Endothelial cell (in vitro differentiated cells): Measurements from ENCODE around the gene KANK2. TPM values are rescaled to one million over a fixed set of nuclear protein-coding genes. Genes with fewer than 3 reads are reported as not detected.

Experiments used
- DNase-seq: peaks from one replicate; pipeline ENCODE4 v3.0.0; 2021; ENCODE audit warnings: low spot score
- H3K27ac Mint-ChIP-seq: one replicate; pipeline ENCODE4 v1.8.0; 2021; ENCODE audit warnings: mixed read lengths, inconsistent platforms; ENCODE audit not compliant: unreplicated experiment
- H3K27me3 Mint-ChIP-seq: one replicate; pipeline ENCODE4 v1.8.0; 2021; ENCODE audit warnings: mild to moderate bottlenecking, moderate library complexity, mixed read lengths, inconsistent platforms; ENCODE audit not compliant: unreplicated experiment
- H3K36me3 Mint-ChIP-seq: one replicate; pipeline ENCODE4 v1.8.0; 2021; ENCODE audit warnings: mild to moderate bottlenecking, low read depth, mixed read lengths, inconsistent platforms; ENCODE audit not compliant: unreplicated experiment
- H3K4me1 Mint-ChIP-seq: one replicate; pipeline ENCODE4 v1.8.0; 2021; ENCODE audit warnings: mild to moderate bottlenecking, mixed read lengths, inconsistent platforms; ENCODE audit not compliant: unreplicated experiment
- H3K4me3 Mint-ChIP-seq: one replicate; pipeline ENCODE4 v1.8.0; 2021; ENCODE audit warnings: mild to moderate bottlenecking, mixed read lengths, inconsistent platforms; ENCODE audit not compliant: unreplicated experiment
- H3K9me3 Mint-ChIP-seq: one replicate; pipeline ENCODE4 v1.8.0; 2021; ENCODE audit warnings: mixed read lengths, inconsistent platforms; ENCODE audit not compliant: unreplicated experiment
- CTCF ChIP-seq: fragments of 200-600 bp; sonication (generic); IDR thresholded peaks from one replicate; pipeline ENCODE4 v1.5.0; 2021; ENCODE audit warnings: antibody characterized with exemption; ENCODE audit not compliant: unreplicated experiment
- total RNA-seq: library from RNA; stranded (reverse); fragmentation: NEBNext Ultra II Directional; extraction: Animal tissue kit (Norgen Biotek cat#: 25700); gene quantifications from one replicate; pipeline ENCODE4 v1.2.1, GENCODE V29; 2021; ENCODE audit not compliant: unreplicated experiment

KANK2 gene
- total RNA-seq, 1 donor from 2014 or later = 103 TPM

GRCh38 chr19:11234486-11235075 is 37.2 kb upstream of the KANK2 start:
- H3K4me3 Mint-ChIP-seq = no peak overlapping the region
- no peak overlapping the region for H3K27ac Mint-ChIP-seq
- no peaks in the 10 kb centered on the region for H3K9me3 Mint-ChIP-seq
- peaks cover 16% of the 10 kb centered on the region for H3K27me3 Mint-ChIP-seq
- peaks cover 65% of the 10 kb centered on the region for H3K36me3 Mint-ChIP-seq
- no peak for DNase-seq
- no peak for TF ChIP-seq CTCF
- peaks cover 14% of the 10 kb centered on the region for H3K4me1 Mint-ChIP-seq

- TF ChIP-seq CTCF = no peak
- DNase-seq = no peak
- peak overlapping the region; percentile 25 for H3K4me3 Mint-ChIP-seq
- H3K9me3 Mint-ChIP-seq = no peaks in the 10 kb centered on the region
- peaks cover 59% of the 10 kb centered on the region for H3K36me3 Mint-ChIP-seq
- no peak overlapping the region for H3K27ac Mint-ChIP-seq
- H3K27me3 Mint-ChIP-seq = peaks cover 14% of the 10 kb centered on the region
- H3K4me1 Mint-ChIP-seq = peaks cover 9% of the 10 kb centered on the region
Observed at GRCh38 chr19:11233073-11233472, 35.7 kb upstream of the KANK2 start.

- H3K9me3 Mint-ChIP-seq = no peaks in the 10 kb centered on the region
- no peak overlapping the region for H3K27ac Mint-ChIP-seq
- peaks cover 5% of the 10 kb centered on the region for H3K4me1 Mint-ChIP-seq
- peaks cover 14% of the 10 kb centered on the region for H3K27me3 Mint-ChIP-seq
- H3K4me3 Mint-ChIP-seq = no peak overlapping the region
- peaks cover 56% of the 10 kb centered on the region for H3K36me3 Mint-ChIP-seq
- DNase-seq = no peak
- TF ChIP-seq CTCF = no peak
Observed at GRCh38 chr19:11232555-11232954, 35.2 kb upstream of the KANK2 start.

GRCh38 chr19:11230621-11231386 is 33.5 kb upstream of the KANK2 start:
- Mint-ChIP-seq H3K27me3 (peaks cover 13% of the 10 kb centered on the region), H3K27ac (peak overlapping the region; percentile 70), H3K9me3 (no peaks in the 10 kb centered on the region), H3K36me3 (peaks cover 63% of the 10 kb centered on the region), H3K4me1 (no peaks in the 10 kb centered on the region), H3K4me3 (peak overlapping the region; percentile 79)
- TF ChIP-seq CTCF = no peak
- DNase-seq = no peak
